GM12878 (cell line): ENCODE data around the gene CD1B. TPM values are rescaled to one million over a fixed set of nuclear protein-coding genes. Genes with fewer than 3 reads are reported as not detected.
A peak's percentile ranks its signal among the peaks of the same experiment; 100 is the strongest.

Source experiments
- ATF3 ChIP-seq: IDR thresholded peaks from 2 replicates; pipeline ENCODE4 v1.6.1; 2011; ENCODE audit warnings: low read depth, mild to moderate bottlenecking, low read length, moderate library complexity, borderline replicate concordance; ENCODE audit errors: extremely low read depth
- BHLHE40 ChIP-seq, 2 experiments: fragments of 450-650 bp in 1 of 2; IDR thresholded peaks; 2 replicates each; pipeline ENCODE4 v1.6.1; 2011 to 2017; ENCODE audit warnings: low read depth in 2 of 2, borderline replicate concordance in 1 of 2, improper control_type of control experiment in 1 of 2, low read length in 1 of 2, mild to moderate bottlenecking in 1 of 2
- BMI1 ChIP-seq: fragments of 450-650 bp; IDR thresholded peaks from 2 replicates; pipeline ENCODE4 v1.6.1; 2016; ENCODE audit warnings: mild to moderate bottlenecking, moderate library complexity, borderline replicate concordance
- ETV6 ChIP-seq, 2 experiments: fragments of 450-650 bp in 1 of 2; IDR thresholded peaks in 1 of 2; conservative IDR thresholded peaks in 1 of 2; 2 replicates each; pipeline ENCODE4 v1.6.1; 2014; ENCODE audit warnings: antibody characterized with exemption in 1 of 2, borderline replicate concordance in 1 of 2, low read depth in 1 of 2, mild to moderate bottlenecking in 1 of 2, moderate library complexity in 1 of 2
- GATAD2B ChIP-seq: fragments of 450-650 bp; conservative IDR thresholded peaks from 2 replicates; pipeline ENCODE4 v1.6.1; 2017; ENCODE audit warnings: low read depth, mild to moderate bottlenecking, moderate library complexity
- IKZF1 ChIP-seq: fragments of 450-650 bp; conservative IDR thresholded peaks from 2 replicates; pipeline ENCODE4 v1.6.1; 2017; ENCODE audit warnings: antibody characterized with exemption, mild to moderate bottlenecking
- MTA2 ChIP-seq: fragments of 450-650 bp; IDR thresholded peaks from 2 replicates; pipeline ENCODE4 v1.6.1; 2016; ENCODE audit warnings: low read depth, mild to moderate bottlenecking, moderate library complexity
- MTA3 ChIP-seq: IDR thresholded peaks from 2 replicates; pipeline ENCODE4 v1.6.1; 2012; ENCODE audit warnings: low read length, inconsistent platforms, borderline replicate concordance
- MXI1 ChIP-seq: fragments of 150-350 bp; IDR thresholded peaks from 2 replicates; pipeline ENCODE4 v1.6.1; 2011; ENCODE audit warnings: low read depth, mild to moderate bottlenecking, inconsistent platforms, low read length, improper control_type of control experiment
- MYC ChIP-seq: IDR thresholded peaks from 2 replicates; pipeline ENCODE4 v1.6.1; 2011; ENCODE audit warnings: mild to moderate bottlenecking, low read length, moderate library complexity, inconsistent platforms; ENCODE audit not compliant: insufficient read depth, insufficient replicate concordance, insufficient read length, severe bottlenecking
- NR2C1 ChIP-seq: fragments of 450-650 bp; IDR thresholded peaks from 2 replicates; pipeline ENCODE4 v1.6.1; 2017; ENCODE audit warnings: antibody characterized with exemption, mild to moderate bottlenecking, moderate library complexity
- RAD51 ChIP-seq: fragments of 450-650 bp; IDR thresholded peaks from 2 replicates; pipeline ENCODE4 v1.6.1; 2016; ENCODE audit warnings: moderate library complexity, mild to moderate bottlenecking, inconsistent platforms
- REST ChIP-seq: IDR thresholded peaks from 2 replicates; pipeline ENCODE4 v1.6.1; 2012; ENCODE audit warnings: mild to moderate bottlenecking, low read depth, low read length
- SIX5 ChIP-seq: IDR thresholded peaks from 2 replicates; pipeline ENCODE4 v1.6.1; 2011; ENCODE audit warnings: mild to moderate bottlenecking, low read depth, low read length, moderate library complexity; ENCODE audit not compliant: severe bottlenecking
- SPI1 ChIP-seq: IDR thresholded peaks from 2 replicates; pipeline ENCODE4 v1.6.1; 2011; ENCODE audit warnings: low read depth, mild to moderate bottlenecking, low read length, moderate library complexity, borderline replicate concordance; ENCODE audit not compliant: insufficient read depth
- TAF1 ChIP-seq: IDR thresholded peaks from 2 replicates; pipeline ENCODE4 v1.6.1; 2011; ENCODE audit warnings: mild to moderate bottlenecking, low read depth, low read length, borderline replicate concordance
- TARDBP ChIP-seq: IDR thresholded peaks from 2 replicates; pipeline ENCODE4 v1.6.1; 2016; ENCODE audit warnings: borderline replicate concordance
- ZNF217 ChIP-seq: fragments of 450-650 bp; IDR thresholded peaks from 2 replicates; pipeline ENCODE4 v1.6.1; 2017; ENCODE audit warnings: antibody characterized with exemption, mild to moderate bottlenecking
- ZNF24 ChIP-seq: fragments of 450-650 bp; IDR thresholded peaks from 2 replicates; pipeline ENCODE4 v1.6.1; 2017; ENCODE audit warnings: antibody characterized with exemption, mild to moderate bottlenecking
- polyA plus RNA-seq, 11 experiments: library from polyadenylated mRNA; depleted of rRNA in 4 of 11; unstranded in 6 of 11; stranded (reverse) in 5 of 11; fragments of >200 nt; fragmentation: Nextera tagmentation in 4 of 11; fragmentation: Illumina TruSeq in 1 of 11; extraction: Ambion mirVana in 4 of 11; extraction: Trizol in 1 of 11; gene quantifications; 1 replicate in 1 of 11; 2 replicates in 10 of 11; pipeline versions ENCODE4 v1.2.1 to v1.2.3, GENCODE V29; 2011 to 2016; ENCODE audit warnings: inconsistent platforms in 2 of 11, missing spikeins in 2 of 11, low read depth in 1 of 11
- total RNA-seq, 4 experiments: library from RNA; depleted of rRNA in 3 of 4; stranded (reverse); fragments of >200 nt in 3 of 4; fragmentation: Illumina TruSeq in 1 of 4; extraction: Trizol in 1 of 4; gene quantifications; 2 replicates each; pipeline versions ENCODE4 v1.2.1 to v1.2.3, GENCODE V29; 2013 to 2021
- TF ChIP-seq, protein P1 (sequence below), 3 experiments: IDR thresholded peaks in 2 of 3; conservative IDR thresholded peaks in 1 of 3; 2 replicates each; pipeline ENCODE4 v1.5.1; 2011; ENCODE audit warnings: low read depth in 3 of 3, low read length in 3 of 3, mild to moderate bottlenecking in 3 of 3, control low read depth in 2 of 3, moderate library complexity in 2 of 3, inconsistent platforms in 1 of 3, mixed read lengths in 1 of 3; ENCODE audit not compliant: control insufficient read depth in 2 of 3, insufficient read depth in 1 of 3; ENCODE audit errors: extremely low read depth in 1 of 3
- TF ChIP-seq, protein P2 (sequence below): IDR thresholded peaks from 2 replicates; pipeline ENCODE4 v1.6.1; 2011; ENCODE audit warnings: borderline replicate concordance, low read depth, mild to moderate bottlenecking, moderate library complexity, low read length; ENCODE audit not compliant: insufficient read depth, poor library complexity, severe bottlenecking

The CD1B gene
- total and polyA plus RNA-seq, 10 of the 15 experiments (the other 5 are each of a cell fraction or from before 2014, with no cell fraction given): not detected

DNA sequence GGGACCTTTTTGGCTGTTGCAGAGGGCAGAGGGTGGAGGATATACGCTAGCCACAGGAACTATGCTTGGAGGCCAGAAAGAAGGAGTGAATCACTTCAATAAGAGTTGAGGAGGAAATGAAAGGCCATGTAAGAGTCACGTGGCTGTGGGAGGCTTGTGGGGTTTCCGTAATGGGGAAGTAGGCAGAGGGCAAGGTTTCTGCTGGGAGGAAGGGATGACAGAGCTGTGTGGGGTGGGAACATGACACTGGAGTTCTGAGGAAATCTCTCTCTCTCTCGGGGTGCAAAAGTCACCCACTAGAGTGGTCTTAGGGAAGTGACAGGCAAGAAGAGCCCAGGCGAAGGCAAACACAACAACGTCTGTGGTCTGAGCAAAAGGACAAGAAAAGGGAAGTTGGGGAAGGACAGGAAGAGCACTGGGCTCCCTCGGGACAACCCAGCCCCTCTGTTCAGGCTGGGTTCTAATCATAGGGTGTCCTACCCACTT lies 45.5 kb downstream of the CD1B start (continued):
- no peak; the same call in 1 of the 2 replicates for TF ChIP-seq BMI1
- no peak; the same call in 1 of the 2 replicates for TF ChIP-seq ZNF217
- TF ChIP-seq, protein P1, sequence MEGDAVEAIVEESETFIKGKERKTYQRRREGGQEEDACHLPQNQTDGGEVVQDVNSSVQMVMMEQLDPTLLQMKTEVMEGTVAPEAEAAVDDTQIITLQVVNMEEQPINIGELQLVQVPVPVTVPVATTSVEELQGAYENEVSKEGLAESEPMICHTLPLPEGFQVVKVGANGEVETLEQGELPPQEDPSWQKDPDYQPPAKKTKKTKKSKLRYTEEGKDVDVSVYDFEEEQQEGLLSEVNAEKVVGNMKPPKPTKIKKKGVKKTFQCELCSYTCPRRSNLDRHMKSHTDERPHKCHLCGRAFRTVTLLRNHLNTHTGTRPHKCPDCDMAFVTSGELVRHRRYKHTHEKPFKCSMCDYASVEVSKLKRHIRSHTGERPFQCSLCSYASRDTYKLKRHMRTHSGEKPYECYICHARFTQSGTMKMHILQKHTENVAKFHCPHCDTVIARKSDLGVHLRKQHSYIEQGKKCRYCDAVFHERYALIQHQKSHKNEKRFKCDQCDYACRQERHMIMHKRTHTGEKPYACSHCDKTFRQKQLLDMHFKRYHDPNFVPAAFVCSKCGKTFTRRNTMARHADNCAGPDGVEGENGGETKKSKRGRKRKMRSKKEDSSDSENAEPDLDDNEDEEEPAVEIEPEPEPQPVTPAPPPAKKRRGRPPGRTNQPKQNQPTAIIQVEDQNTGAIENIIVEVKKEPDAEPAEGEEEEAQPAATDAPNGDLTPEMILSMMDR (IDR thresholded peaks at IDR 0.05 in 2 of 3, conservative IDR thresholded peaks at IDR 0.05 in 1 of 3; ENCODE audit: control insufficient read depth in 2 of 3, extremely low read depth in 1 of 3, insufficient read depth in 1 of 3, low read depth in 3 of 3, low read length in 3 of 3): no peak
- TF ChIP-seq IKZF1: peak; percentile 99
- TF ChIP-seq SIX5: no peak
- TF ChIP-seq GATAD2B: peak; percentile 89
- TF ChIP-seq MXI1: no peak
- peak; percentile 37; the same call in 1 of the 2 replicates for TF ChIP-seq ATF3
- TF ChIP-seq BHLHE40 (IDR thresholded peaks at IDR 0.05; ENCODE audit: borderline replicate concordance in 1 of 2, low read depth in 2 of 2, low read length in 1 of 2): peak; percentile 90 to 91
- TF ChIP-seq TAF1: peak; percentile 45; the same call in 1 of the 2 replicates
- peak; percentile 87 for TF ChIP-seq SPI1
- TF ChIP-seq TARDBP: 0 out of 2 replicates have a peak, but pooled peaks have one; percentile 18
- TF ChIP-seq MYC: no peak
- TF ChIP-seq ETV6 (conservative IDR thresholded peaks at IDR 0.05 in 1 of 2, IDR thresholded peaks at IDR 0.05 in 1 of 2; ENCODE audit: borderline replicate concordance in 1 of 2, low read depth in 1 of 2): peak in 1 of 2 experiments; percentile 99; a peak in 2 of 4 replicates
- TF ChIP-seq, protein P2, sequence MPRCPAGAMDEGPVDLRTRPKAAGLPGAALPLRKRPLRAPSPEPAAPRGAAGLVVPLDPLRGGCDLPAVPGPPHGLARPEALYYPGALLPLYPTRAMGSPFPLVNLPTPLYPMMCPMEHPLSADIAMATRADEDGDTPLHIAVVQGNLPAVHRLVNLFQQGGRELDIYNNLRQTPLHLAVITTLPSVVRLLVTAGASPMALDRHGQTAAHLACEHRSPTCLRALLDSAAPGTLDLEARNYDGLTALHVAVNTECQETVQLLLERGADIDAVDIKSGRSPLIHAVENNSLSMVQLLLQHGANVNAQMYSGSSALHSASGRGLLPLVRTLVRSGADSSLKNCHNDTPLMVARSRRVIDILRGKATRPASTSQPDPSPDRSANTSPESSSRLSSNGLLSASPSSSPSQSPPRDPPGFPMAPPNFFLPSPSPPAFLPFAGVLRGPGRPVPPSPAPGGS: no peak
- TF ChIP-seq MTA3: no peak; the same call in 1 of the 2 replicates
- peak; percentile 86 for TF ChIP-seq MTA2
- TF ChIP-seq NR2C1: no peak
- TF ChIP-seq ZNF24: peak; percentile 67; the same call in 1 of the 2 replicates
- peak; percentile 94 for TF ChIP-seq RAD51
- TF ChIP-seq REST: no peak
